K562 (cell line): ENCODE results near the gene MMP28. TPM values are rescaled to one million over a fixed set of nuclear protein-coding genes. Genes with fewer than 3 reads are reported as not detected.

Experiments
- BMI1 ChIP-seq: fragments of 150-350 bp; IDR thresholded peaks from 2 replicates; pipeline ENCODE4 v1.6.1; 2014; ENCODE audit warnings: low read length
- BRCA1 ChIP-seq, 2 experiments: fragments of 450-650 bp in 1 of 2; sonication (generic) in 1 of 2; formaldehyde crosslinking in 1 of 2; IDR thresholded peaks; 2 replicates each; pipeline versions ENCODE4 v1.5.0 to v1.6.1; 2017 to 2020; ENCODE audit warnings: mild to moderate bottlenecking in 1 of 2, missing genetic modification reagents in 1 of 2
- CBFB ChIP-seq: sonication (generic); formaldehyde crosslinking; IDR thresholded peaks from 2 replicates; pipeline ENCODE4 v1.4.0; 2020; ENCODE audit warnings: mild to moderate bottlenecking, missing genetic modification reagents
- CHAMP1 ChIP-seq: fragments of 450-650 bp; IDR thresholded peaks from 2 replicates; pipeline ENCODE4 v1.6.1; 2016; ENCODE audit warnings: mild to moderate bottlenecking
- FOXJ3 ChIP-seq: sonication (generic); formaldehyde crosslinking; IDR thresholded peaks from 2 replicates; pipeline ENCODE4 v1.4.0; 2020; ENCODE audit warnings: mild to moderate bottlenecking, missing genetic modification reagents
- HCFC1 ChIP-seq: IDR thresholded peaks from 2 replicates; pipeline ENCODE4 v1.6.1; 2012; ENCODE audit warnings: low read depth, low read length, improper control_type of control experiment
- HDAC1 ChIP-seq, 2 experiments: fragments of 450-650 bp; IDR thresholded peaks; 2 replicates each; pipeline ENCODE4 v1.6.1; 2016 to 2017; ENCODE audit warnings: inconsistent platforms in 1 of 2, mild to moderate bottlenecking in 1 of 2, moderate library complexity in 1 of 2
- KLF6 ChIP-seq: fragments of 250-450 bp; sonication (Bioruptor Pico); IDR thresholded peaks from 2 replicates; pipeline ENCODE4 v1.4.0; 2020; ENCODE audit warnings: mild to moderate bottlenecking, moderate library complexity, borderline replicate concordance
- MLLT1 ChIP-seq, 2 experiments: fragments of 450-650 bp; IDR thresholded peaks; 2 replicates each; pipeline ENCODE4 v1.6.1; 2016
- NCOA2 ChIP-seq, 2 experiments: fragments of 450-650 bp; IDR thresholded peaks; 2 replicates each; pipeline ENCODE4 v1.6.1; 2018; ENCODE audit warnings: mild to moderate bottlenecking in 2 of 2, moderate library complexity in 1 of 2; ENCODE audit not compliant: partially characterized antibody in 2 of 2
- NFRKB ChIP-seq: fragments of 450-650 bp; IDR thresholded peaks from 2 replicates; pipeline ENCODE4 v1.6.1; 2016; ENCODE audit warnings: low read depth
- SIRT6 ChIP-seq: IDR thresholded peaks from one replicate; pipeline ENCODE4 v1.6.1; 2012; ENCODE audit warnings: low read depth, mild to moderate bottlenecking, control low read depth, inconsistent platforms, low read length, moderate library complexity
- SUPT5H ChIP-seq: fragments of 450-650 bp; IDR thresholded peaks from 2 replicates; pipeline ENCODE4 v1.6.1; 2016
- TCF3 ChIP-seq: sonication (generic); formaldehyde crosslinking; IDR thresholded peaks from 2 replicates; pipeline ENCODE4 v1.4.0; 2020; ENCODE audit warnings: mild to moderate bottlenecking, missing genetic modification reagents
- TSHZ1 ChIP-seq: fragments of 250-450 bp; sonication (Bioruptor Pico); IDR thresholded peaks from 2 replicates; pipeline ENCODE4 v1.4.0; 2020; ENCODE audit warnings: mild to moderate bottlenecking, moderate library complexity
- USF1 ChIP-seq: sonication (generic); formaldehyde crosslinking; IDR thresholded peaks from 2 replicates; pipeline ENCODE4 v1.9.0; 2022; ENCODE audit warnings: mild to moderate bottlenecking, missing genetic modification reagents
- YBX1 ChIP-seq: fragments of 450-650 bp; IDR thresholded peaks from 2 replicates; pipeline ENCODE4 v1.7.1; 2016; ENCODE audit warnings: mild to moderate bottlenecking
- ZNF124 ChIP-seq: sonication (generic); formaldehyde crosslinking; IDR thresholded peaks from 2 replicates; pipeline ENCODE4 v1.8.1; 2022; ENCODE audit warnings: missing genetic modification reagents
- ZNF77 ChIP-seq: fragments of 250-450 bp; sonication (Bioruptor Pico); IDR thresholded peaks from 2 replicates; pipeline ENCODE4 v1.5.0; 2020
- polyA plus RNA-seq, 8 experiments: library from polyadenylated mRNA; depleted of rRNA in 4 of 8; stranded (reverse) in 5 of 8; unstranded in 3 of 8; fragments of >200 nt; fragmentation: Nextera tagmentation in 2 of 8; fragmentation: Illumina TruSeq in 1 of 8; extraction: Ambion mirVana in 2 of 8; extraction: Trizol in 1 of 8; gene quantifications; 2 replicates each; pipeline versions ENCODE4 v1.2.1 to v1.2.3, GENCODE V29; 2011 to 2014; ENCODE audit warnings: inconsistent platforms in 1 of 8, missing spikeins in 1 of 8
- total RNA-seq, 7 experiments: library from RNA; depleted of rRNA in 6 of 7; stranded (reverse); fragments of >200 nt in 6 of 7; fragmentation: Illumina TruSeq in 2 of 7; extraction: Trizol in 2 of 7; gene quantifications; 2 replicates each; pipeline versions ENCODE4 v1.2.1 to v1.2.3, GENCODE V29; 2011 to 2021; ENCODE audit warnings: low replicate concordance in 1 of 7

MMP28 gene
- total and polyA plus RNA-seq, 9 of the 15 experiments (the other 6 are each of a cell fraction or from before 2014, with no cell fraction given), result not detected

DNA sequence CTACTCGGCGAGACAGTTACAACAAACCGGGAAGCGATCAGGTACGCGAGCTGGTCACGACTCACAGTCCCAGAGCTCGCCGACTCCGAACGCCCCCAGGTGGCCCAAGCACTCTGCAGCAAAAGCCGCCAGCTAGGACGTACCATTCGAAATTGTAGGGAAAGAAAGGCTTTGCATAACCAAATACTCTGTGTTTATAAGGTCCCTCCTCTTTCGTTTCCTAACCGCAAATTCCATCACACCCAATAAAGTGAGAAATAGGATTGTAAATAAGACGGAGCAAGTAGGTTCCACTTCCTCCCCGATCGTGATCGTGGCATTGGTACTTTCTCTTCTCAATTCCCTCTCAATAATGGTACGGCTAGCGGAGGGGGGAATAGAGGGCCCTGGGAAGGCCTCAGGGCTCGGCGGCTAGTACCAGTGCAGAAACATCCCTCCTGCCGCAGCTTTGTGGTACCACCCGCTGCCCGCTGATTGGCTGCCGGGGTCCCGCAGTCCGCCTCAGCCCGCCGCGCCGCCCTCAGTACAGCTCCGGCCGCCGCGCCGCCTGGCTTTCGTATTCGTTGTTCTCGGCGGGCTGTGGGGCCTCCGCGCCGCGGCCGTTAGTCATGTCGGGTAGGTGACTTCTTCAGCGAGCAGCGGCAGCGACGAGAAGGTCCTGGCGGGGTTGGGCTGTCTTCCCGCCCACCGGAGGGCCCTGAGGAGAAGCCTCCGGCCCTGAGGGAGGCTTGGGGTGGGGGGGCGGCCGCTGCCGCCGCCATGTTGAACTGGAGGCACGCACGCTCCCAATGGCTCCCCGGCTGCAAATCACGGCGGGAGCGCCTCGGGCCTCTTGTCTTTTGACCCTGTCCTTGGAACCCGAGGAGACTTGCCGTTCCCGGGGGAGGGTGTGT is 13.8 kb upstream of the MMP28 start, which contains the start of gene TAF15 (continued):
- no peak for TF ChIP-seq CHAMP1
- TF ChIP-seq ZNF77 (CRISPR knock-in tag), result no peak
- no peak for TF ChIP-seq NCOA2 (IDR thresholded peaks at IDR 0.05; ENCODE audit: partially characterized antibody in 2 of 2)
- TF ChIP-seq HDAC1 (IDR thresholded peaks at IDR 0.05), result peak in 1 of 2 experiments; percentile 81; a peak in 2 of 4 replicates
- TF ChIP-seq TSHZ1 (CRISPR knock-in tag), result no peak
- no peak for TF ChIP-seq SIRT6
- peak; percentile 90; the same call in 1 of the 2 replicates for TF ChIP-seq NFRKB
- peak in 1 of 2 experiments; percentile 50; a peak in 2 of 4 replicates for TF ChIP-seq MLLT1 (IDR thresholded peaks at IDR 0.05)
- no peak for TF ChIP-seq ZNF124 (CRISPR knock-in tag)
- TF ChIP-seq BMI1, result no peak
- no peak for TF ChIP-seq FOXJ3 (CRISPR knock-in tag)
- no peak for TF ChIP-seq BRCA1 (IDR thresholded peaks at IDR 0.05)
- no peak for TF ChIP-seq BRCA1 (CRISPR knock-in tag; IDR thresholded peaks at IDR 0.05)
- peak; percentile 99 for TF ChIP-seq SUPT5H
- TF ChIP-seq KLF6 (CRISPR knock-in tag), result peak; percentile 45; the same call in 1 of the 2 replicates
- TF ChIP-seq HCFC1, result 0 out of 2 replicates have a peak, but pooled peaks have one; percentile 34
- TF ChIP-seq TCF3, result no peak
- no peak for TF ChIP-seq USF1 (CRISPR knock-in tag)
- TF ChIP-seq CBFB (CRISPR knock-in tag), result no peak
- TF ChIP-seq YBX1, result no peak
